PC-9 (cell line): ENCODE measurements around the gene POT1.

Source experiments
- EZH2 ChIP-seq: fragments of 200-600 bp; sonication (generic); IDR thresholded peaks from 2 replicates; pipeline ENCODE4 v1.8.0; 2017; ENCODE audit warnings: antibody characterized with exemption, low read depth
- TF ChIP-seq, protein P1 (sequence below): fragments of 200-600 bp; sonication (generic); conservative IDR thresholded peaks from 2 replicates; pipeline ENCODE4 v1.6.1; 2017; ENCODE audit warnings: mixed run types, antibody characterized with exemption, mild to moderate bottlenecking, moderate library complexity

DNA sequence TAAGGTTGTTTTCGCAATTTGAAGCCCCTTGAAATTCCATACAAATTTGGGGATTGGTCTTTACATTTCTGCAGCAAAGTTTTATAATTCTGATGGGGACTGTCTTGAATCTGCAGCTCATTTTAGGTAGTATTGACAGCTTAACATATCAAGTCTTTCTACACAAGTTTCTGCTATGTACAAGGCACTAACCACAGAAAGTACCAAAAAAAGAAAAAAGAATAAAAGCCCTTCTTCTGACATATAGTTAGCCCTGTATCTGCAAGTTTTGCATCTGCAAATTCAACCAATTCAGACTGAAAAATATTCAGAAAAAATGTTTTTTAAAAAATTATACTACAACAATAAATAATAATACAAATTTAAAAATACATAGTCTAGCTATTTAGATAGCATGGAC lies 15.3 kb downstream of the POT1 start:
- TF ChIP-seq, protein P1, sequence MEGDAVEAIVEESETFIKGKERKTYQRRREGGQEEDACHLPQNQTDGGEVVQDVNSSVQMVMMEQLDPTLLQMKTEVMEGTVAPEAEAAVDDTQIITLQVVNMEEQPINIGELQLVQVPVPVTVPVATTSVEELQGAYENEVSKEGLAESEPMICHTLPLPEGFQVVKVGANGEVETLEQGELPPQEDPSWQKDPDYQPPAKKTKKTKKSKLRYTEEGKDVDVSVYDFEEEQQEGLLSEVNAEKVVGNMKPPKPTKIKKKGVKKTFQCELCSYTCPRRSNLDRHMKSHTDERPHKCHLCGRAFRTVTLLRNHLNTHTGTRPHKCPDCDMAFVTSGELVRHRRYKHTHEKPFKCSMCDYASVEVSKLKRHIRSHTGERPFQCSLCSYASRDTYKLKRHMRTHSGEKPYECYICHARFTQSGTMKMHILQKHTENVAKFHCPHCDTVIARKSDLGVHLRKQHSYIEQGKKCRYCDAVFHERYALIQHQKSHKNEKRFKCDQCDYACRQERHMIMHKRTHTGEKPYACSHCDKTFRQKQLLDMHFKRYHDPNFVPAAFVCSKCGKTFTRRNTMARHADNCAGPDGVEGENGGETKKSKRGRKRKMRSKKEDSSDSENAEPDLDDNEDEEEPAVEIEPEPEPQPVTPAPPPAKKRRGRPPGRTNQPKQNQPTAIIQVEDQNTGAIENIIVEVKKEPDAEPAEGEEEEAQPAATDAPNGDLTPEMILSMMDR = no peak
- TF ChIP-seq EZH2 = no peak
